K562 (cell line): ENCODE data around the gene SKOR1. TPM values are rescaled to one million over a fixed set of nuclear protein-coding genes. Genes with fewer than 3 reads are reported as not detected.
A peak's percentile ranks its signal among the peaks of the same experiment; 100 is the strongest.

ENCODE experiments used
- ATAC-seq: fragments of 200-7000 bp; cut with Tn5 transposase; 3 replicates; pipeline ENCODE4 v1.9.1; 2020; ENCODE audit warnings: moderate library complexity
- BruUV-seq: library from RNA; stranded (reverse); fragments of 400-500 nt; replicated peaks from 2 replicates; lab custom pipeline; 2021; lab: Mats Ljungman, UMichigan
- CTCF ChIA-PET: fragments of 300-600 bp; formaldehyde crosslinking; extraction: SDS; loops from one replicate; lab custom pipeline; 2021; ENCODE audit warnings: low intra/inter-chr PET ratio; lab: Yijun Ruan, JAX
- POLR2A ChIA-PET: fragments of 300-600, 350-650 bp; sonication (Branson Sonifier 250); formaldehyde crosslinking; extraction: SDS; loops from one replicate; lab custom pipeline; 2021; ENCODE audit warnings: antibody characterized with exemption, inconsistent platforms; lab: Yijun Ruan, JAX
- DNase-seq, 4 experiments: peaks; one replicate each; pipeline versions ENCODE4 v3.0.0 to v3.0.0-alpha.2; 2011 to 2018; ENCODE audit warnings: low spot score in 3 of 4, mixed read lengths in 3 of 4; ENCODE audit errors: extremely low read depth in 1 of 4
- FAIRE-seq: peaks from 2 replicates; lab custom pipeline; 2011; peaks lifted over from hg19 to GRCh38; lab: Jason Lieb, UNC
- H2AFZ ChIP-seq: 2 replicates; pipeline ENCODE4 v1.6.0; 2011; ENCODE audit warnings: low read depth, low read length, control low read depth, inconsistent platforms
- H3K27ac ChIP-seq: fragments of 200-600 bp; 3 replicates; pipeline ENCODE4 v1.8.0; 2011; ENCODE audit warnings: low read depth, mild to moderate bottlenecking, control low read depth, inconsistent platforms, low read length, moderate library complexity, mixed read lengths; ENCODE audit errors: extremely low read depth
- H3K27me3 ChIP-seq, 2 experiments: fragments of 300-600 bp in 1 of 2; 2 replicates in 1 of 2; 3 replicates in 1 of 2; pipeline versions ENCODE4 v1.6.0 to v1.8.0; 2011; ENCODE audit warnings: inconsistent platforms in 2 of 2, low read length in 2 of 2, mild to moderate bottlenecking in 1 of 2, mixed read lengths in 1 of 2, moderate library complexity in 1 of 2; ENCODE audit not compliant: control insufficient read depth in 2 of 2, insufficient read depth in 2 of 2
- H3K36me3 ChIP-seq: fragments of 300-600 bp; 3 replicates; pipeline ENCODE4 v1.8.0; 2011; ENCODE audit warnings: mild to moderate bottlenecking, low read length, inconsistent platforms; ENCODE audit not compliant: control insufficient read depth, insufficient read depth
- H3K4me1 ChIP-seq, 2 experiments: fragments of 200-600 bp in 1 of 2; replicated peaks in 1 of 2; 2 replicates in 1 of 2; 3 replicates in 1 of 2; pipeline versions ENCODE4 v1.5.1 to v1.8.0; 2011; ENCODE audit warnings: inconsistent platforms in 2 of 2, low read length in 2 of 2, mild to moderate bottlenecking in 1 of 2, mixed read lengths in 1 of 2, moderate library complexity in 1 of 2; ENCODE audit not compliant: control insufficient read depth in 2 of 2, insufficient read depth in 2 of 2
- H3K4me2 ChIP-seq: 2 replicates; pipeline ENCODE4 v1.6.1; 2011; ENCODE audit warnings: low read length, control low read depth, inconsistent platforms, mixed read lengths; ENCODE audit not compliant: insufficient read depth
- H3K4me3 ChIP-seq: fragments of 200-600 bp; sonication (generic), shearing (Covaris generic); 2 replicates; pipeline ENCODE4 v1.5.1; 2016; ENCODE audit warnings: control low read depth, inconsistent platforms
- H3K79me2 ChIP-seq: fragments of 200-600 bp; 3 replicates; pipeline ENCODE4 v1.8.0; 2011; ENCODE audit warnings: low read length, inconsistent platforms; ENCODE audit not compliant: control insufficient read depth, insufficient read depth
- H3K9ac ChIP-seq, 2 experiments: 2 replicates each; pipeline versions ENCODE4 v1.6.0 to v1.6.1; 2011; ENCODE audit warnings: low read depth in 2 of 2, low read length in 2 of 2, control low read depth in 1 of 2, inconsistent platforms in 1 of 2, mild to moderate bottlenecking in 1 of 2, mixed read lengths in 1 of 2; ENCODE audit not compliant: insufficient read depth in 1 of 2
- H3K9me1 ChIP-seq: one replicate; pipeline ENCODE4 v1.6.0; 2011; ENCODE audit warnings: inconsistent platforms, mild to moderate bottlenecking, low read length, moderate library complexity; ENCODE audit not compliant: control insufficient read depth, insufficient read depth
- H3K9me3 ChIP-seq: replicated peaks from 2 replicates; pipeline ENCODE4 v1.5.1; 2011; ENCODE audit warnings: low read depth, low read length, inconsistent platforms; ENCODE audit not compliant: control insufficient read depth, insufficient read depth
- H4K20me1 ChIP-seq: replicated peaks from 2 replicates; pipeline ENCODE4 v1.6.1; 2011; ENCODE audit warnings: low read length, inconsistent platforms, mixed read lengths; ENCODE audit not compliant: control insufficient read depth, insufficient read depth
- DACH1 ChIP-seq: fragments of 450-650 bp; IDR thresholded peaks from 2 replicates; pipeline ENCODE4 v1.6.1; 2018; ENCODE audit not compliant: partially characterized antibody
- EHMT2 ChIP-seq: fragments of 450-650 bp; IDR thresholded peaks from 2 replicates; pipeline ENCODE4 v1.6.1; 2018; ENCODE audit warnings: antibody characterized with exemption
- NKRF ChIP-seq: fragments of 450-650 bp; IDR thresholded peaks from 2 replicates; pipeline ENCODE4 v1.6.1; 2016; ENCODE audit warnings: borderline replicate concordance
- RBBP5 ChIP-seq: fragments of 200-600 bp; sonication (generic); IDR thresholded peaks from 2 replicates; pipeline ENCODE4 v1.6.1; 2012; ENCODE audit warnings: borderline replicate concordance, mild to moderate bottlenecking, low read length, control low read depth, inconsistent platforms; ENCODE audit not compliant: insufficient read depth, poor library complexity, severe bottlenecking
- RBM17 ChIP-seq: fragments of 200-400 bp; formaldehyde crosslinking; IDR thresholded peaks from 2 replicates; pipeline ENCODE4 v1.6.1; 2017; ENCODE audit warnings: low read depth, mild to moderate bottlenecking, low read length, borderline replicate concordance
- STAT5B ChIP-seq: fragments of 250-450 bp; sonication (Bioruptor Pico); IDR thresholded peaks from 2 replicates; pipeline ENCODE4 v1.8.0; 2021; ENCODE audit warnings: mild to moderate bottlenecking, inconsistent platforms
- ZBTB1 ChIP-seq: sonication (generic); formaldehyde crosslinking; IDR thresholded peaks from 2 replicates; pipeline ENCODE4 v1.8.1; 2023; ENCODE audit warnings: missing genetic modification reagents, low read depth, mild to moderate bottlenecking, borderline replicate concordance
- ZNF561 ChIP-seq: fragments of 450-650 bp; formaldehyde crosslinking; conservative IDR thresholded peaks from 2 replicates; pipeline ENCODE4 v1.4.0; 2020; ENCODE audit warnings: mild to moderate bottlenecking, moderate library complexity
- whole genome bisulfite sequencing: fragments of 100-300 bp; shearing (Covaris generic); methylation state at CpG from one replicate; pipeline ENCODE4 v1.1.6; 2016; ENCODE audit warnings: low coverage, mixed read lengths; ENCODE audit not compliant: insufficient coverage; ENCODE audit errors: missing lambda C conversion rate; 5-methylcytosine and 5-hydroxymethylcytosine counted together
- in situ Hi-C: fragments of 300-500 bp; cut with MboI; formaldehyde crosslinking; loops from 4 replicates; pipeline ENCODE4 v1.15.0; 2018; ENCODE audit warnings: inconsistent platforms, mixed read lengths
- intact Hi-C: fragments of 100-400 bp; cut with micrococcal nuclease; formaldehyde crosslinking; loops from 2 replicates; pipeline ENCODE4 v1.14.2; 2022
- polyA plus RNA-seq, 8 experiments: library from polyadenylated mRNA; depleted of rRNA in 4 of 8; stranded (reverse) in 5 of 8; unstranded in 3 of 8; fragments of >200 nt; fragmentation: Nextera tagmentation in 2 of 8; fragmentation: Illumina TruSeq in 1 of 8; extraction: Ambion mirVana in 2 of 8; extraction: Trizol in 1 of 8; gene quantifications; 2 replicates each; pipeline versions ENCODE4 v1.2.1 to v1.2.3, GENCODE V29; 2011 to 2014; ENCODE audit warnings: inconsistent platforms in 1 of 8, missing spikeins in 1 of 8
- total RNA-seq, 7 experiments: library from RNA; depleted of rRNA in 6 of 7; stranded (reverse); fragments of >200 nt in 6 of 7; fragmentation: Illumina TruSeq in 2 of 7; extraction: Trizol in 2 of 7; gene quantifications; 2 replicates each; pipeline versions ENCODE4 v1.2.1 to v1.2.3, GENCODE V29; 2011 to 2021; ENCODE audit warnings: low replicate concordance in 1 of 7

The SKOR1 gene
- total and polyA plus RNA-seq, 9 of the 15 experiments (the other 6 are each of a cell fraction or from before 2014, with no cell fraction given): 0.04 to 0.41 (median 0.09) TPM; not detected in 3

GRCh38 chr15:67801142-67801541 is 24.2 kb upstream of the SKOR1 start (continued):
- TF ChIP-seq EHMT2: no peak

- ChIA-PET CTCF (no interaction called here), POLR2A (interaction anchor here (1.0 kb wide), 1 partner anchor 22 kb away, joined by 3 read pairs; no protein-coding TSS in a partner anchor)
- H3K4me1 ChIP-seq: peaks cover 17 to 35% of the 10 kb centered on the region in 2 experiments
- BruUV-seq: no TSS peak
- no peak overlapping the region for H3K27ac ChIP-seq
- ATAC-seq: 0 out of 3 replicates have a peak, but pooled peaks have one; percentile 18
- 59% methylated on average over 16 of the region's 19 CpGs for WGBS
- H3K4me2 ChIP-seq: no peak overlapping the region
- intact Hi-C loops: no loop called here
- no peaks in the 10 kb centered on the region for H3K36me3 ChIP-seq
- H4K20me1 ChIP-seq: peaks cover 11% of the 10 kb centered on the region; the same call in 1 of the 2 replicates
- peak overlapping the region in 1 of 2 experiments; percentile 49; a peak in 2 of 4 replicates for H3K9ac ChIP-seq
- TF ChIP-seq ZNF561 (CRISPR knock-in tag) (no peak), RBM17 (no peak), NKRF (no peak), ZBTB1 (CRISPR knock-in tag) (no peak), RBBP5 (no peak), STAT5B (no peak), DACH1 (no peak)
- DNase-seq: peak in 2 of 4 experiments; percentile 23 to 26
- in situ Hi-C loops: no loop called here
- H3K79me2 ChIP-seq: no peaks in the 10 kb centered on the region
- no peak overlapping the region for H3K4me3 ChIP-seq
- H2AFZ ChIP-seq: no peak overlapping the region
- no peaks in the 10 kb centered on the region for H3K27me3 ChIP-seq
- H3K9me1 ChIP-seq: peaks cover 11% of the 10 kb centered on the region
- H3K9me3 ChIP-seq: no peaks in the 10 kb centered on the region
- FAIRE-seq: no peak
Observed at GRCh38 chr15:67801926-67802914, 23.1 kb upstream of the SKOR1 start.
